Measurements from ENCODE around the gene CDC42.
A peak's percentile ranks its signal among the peaks of the same experiment; 100 is the strongest.

The CDC42 gene

DNA sequence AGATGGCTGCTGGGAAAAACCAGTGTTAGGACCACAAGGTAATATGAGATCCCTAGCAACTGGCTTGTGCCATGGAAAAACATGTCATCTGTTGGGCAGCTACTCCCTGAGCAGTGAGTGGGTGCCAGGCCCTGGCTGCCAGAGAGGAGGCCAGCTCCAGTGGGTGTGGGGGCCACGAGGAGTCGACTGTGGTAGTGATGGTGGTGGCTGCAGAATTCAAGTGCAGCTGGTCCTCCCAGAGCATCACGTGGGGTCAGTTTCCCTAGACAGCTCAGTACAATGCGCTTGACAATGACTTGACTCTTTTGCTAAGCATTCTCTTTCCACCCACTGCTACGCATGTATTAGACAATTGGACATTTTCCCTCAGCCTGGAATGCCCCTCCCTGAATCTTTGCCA lies 14.5 kb upstream of the CDC42 start:
- no peak for DNase-seq

DNA sequence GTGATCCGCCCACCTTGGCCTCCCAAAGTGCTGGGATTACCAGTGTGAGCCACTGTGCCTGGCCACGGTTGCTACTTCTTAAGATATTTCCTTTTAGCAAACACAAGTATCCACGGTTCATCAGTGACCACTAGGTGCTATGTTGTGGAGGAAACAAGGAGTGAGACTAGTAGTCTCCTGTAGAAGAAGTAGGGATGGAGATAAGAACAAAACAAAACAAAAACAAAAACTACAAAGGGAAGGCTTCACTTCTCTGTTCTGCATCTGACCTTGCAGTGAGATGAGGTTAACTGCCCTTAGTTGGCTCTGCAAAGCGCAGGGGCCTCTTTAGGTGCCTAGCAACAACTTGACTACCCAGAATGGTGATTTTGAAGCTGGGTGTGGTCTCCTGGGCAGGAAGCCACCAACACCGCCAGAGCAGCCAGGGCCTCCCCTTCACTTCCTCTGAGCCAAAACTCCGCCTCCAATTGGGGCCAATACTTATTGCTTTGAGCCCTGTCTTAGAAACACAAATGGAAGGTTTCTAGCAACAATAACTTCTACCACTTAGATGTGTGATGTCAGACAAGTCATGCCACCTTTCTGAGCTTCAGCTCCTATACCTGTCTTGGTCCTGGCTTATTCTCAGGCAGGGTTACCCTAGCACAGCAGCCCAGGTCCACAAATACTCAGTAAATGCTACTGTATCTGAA lies 12.8 kb upstream of the CDC42 start:
- DNase-seq: peak; percentile 86

DNA sequence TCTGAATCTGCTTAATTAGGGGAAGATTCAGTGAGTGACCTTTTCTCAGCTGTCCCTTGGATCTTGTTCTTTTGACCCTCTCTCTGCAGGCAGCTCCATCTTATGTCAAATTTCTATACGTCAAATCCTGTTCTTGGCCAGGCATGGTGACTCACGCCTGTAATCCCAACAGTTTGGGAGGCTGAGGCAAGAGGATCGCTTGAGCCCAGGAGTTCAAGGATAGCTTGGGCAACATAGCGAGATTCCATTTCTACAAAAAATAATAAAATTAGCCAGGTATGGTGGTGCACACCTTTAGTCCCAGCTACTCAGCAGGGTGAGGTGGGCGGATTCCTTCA lies 12.3 kb upstream of the CDC42 start:
- DNase-seq: no peak

DNA sequence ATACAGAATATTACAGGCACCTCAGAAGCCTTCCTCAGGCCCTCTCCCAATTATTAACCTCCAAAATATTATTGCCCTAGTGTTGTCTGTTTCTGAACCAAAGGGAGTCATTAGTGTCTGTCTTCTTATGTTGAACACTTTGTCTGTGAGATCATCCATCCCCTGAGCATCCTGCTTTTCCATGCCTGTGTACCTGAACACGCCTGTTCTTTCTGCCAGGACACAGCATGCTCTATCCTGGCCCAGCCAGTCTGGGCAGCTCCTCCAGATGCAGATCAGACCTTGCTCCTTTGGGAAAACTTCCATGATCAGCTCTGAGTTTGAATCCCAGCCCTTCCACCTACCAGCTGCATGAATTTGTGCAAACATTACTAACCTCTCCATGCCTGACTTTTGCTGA lies 11.0 kb upstream of the CDC42 start:
- DNase-seq: no peak

DNA sequence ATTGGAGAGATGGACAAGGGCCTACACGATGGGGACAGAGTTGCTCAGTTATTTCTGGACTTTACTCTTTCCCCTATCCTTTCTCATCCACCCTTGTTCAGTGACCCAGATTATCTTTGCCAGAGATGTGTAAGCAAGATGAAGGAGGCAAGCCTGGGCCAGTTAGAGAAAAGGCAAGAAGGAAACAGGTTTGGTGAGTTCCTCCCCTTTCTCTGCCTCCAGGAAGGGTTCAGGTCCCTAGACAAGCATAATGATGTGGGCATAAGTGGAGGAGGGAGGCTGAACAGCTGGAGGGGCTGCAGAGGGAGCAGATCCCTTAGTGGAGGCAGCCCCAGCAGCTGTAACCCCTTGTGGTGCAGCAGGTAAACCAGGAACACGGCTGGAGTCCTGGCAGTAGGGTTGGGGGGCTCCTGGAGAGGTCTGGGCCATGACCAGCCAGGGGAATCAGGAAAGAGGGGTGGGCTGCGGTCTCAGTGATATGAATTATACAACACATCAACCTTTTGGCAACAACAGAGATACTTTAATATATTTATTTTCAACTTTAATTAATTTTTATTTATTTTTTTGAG lies 9.2 kb upstream of the CDC42 start:
- DNase-seq: no peak

DNA sequence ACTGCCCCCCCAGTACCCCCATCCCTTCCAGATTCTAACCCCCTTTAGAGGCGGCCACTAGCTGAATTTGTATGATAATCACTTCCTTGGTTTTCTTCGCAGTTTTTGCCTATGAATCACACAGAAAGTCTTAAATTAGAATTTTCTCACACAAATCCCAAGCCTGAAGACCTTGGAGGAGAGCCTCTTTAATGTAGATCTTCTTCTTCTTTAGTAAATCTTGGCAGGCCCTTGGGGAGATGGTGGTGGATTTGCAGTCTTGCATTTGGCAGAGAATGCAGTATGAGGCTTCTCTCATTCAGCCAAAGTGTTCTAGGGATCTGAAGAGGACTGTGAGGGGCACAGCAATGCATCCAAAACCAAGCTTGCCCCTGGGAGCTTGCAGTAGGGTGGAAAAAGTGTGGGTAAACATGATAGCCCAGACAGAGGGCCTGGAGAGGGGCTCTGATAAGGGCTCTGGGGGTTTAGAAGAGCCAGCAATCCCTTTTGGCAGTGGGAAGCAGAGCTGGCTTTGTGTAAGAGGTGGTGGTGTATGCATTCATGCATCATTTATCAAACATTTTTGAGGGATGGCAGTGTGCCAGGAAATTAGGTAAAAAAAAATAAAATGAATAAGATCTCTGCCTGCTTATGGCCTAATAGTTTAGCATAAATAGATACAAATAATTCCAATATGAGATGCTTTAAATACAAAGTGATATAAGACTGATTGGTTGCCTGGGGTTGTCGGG lies 7.7 kb upstream of the CDC42 start:
- DNase-seq: no peak

DNA sequence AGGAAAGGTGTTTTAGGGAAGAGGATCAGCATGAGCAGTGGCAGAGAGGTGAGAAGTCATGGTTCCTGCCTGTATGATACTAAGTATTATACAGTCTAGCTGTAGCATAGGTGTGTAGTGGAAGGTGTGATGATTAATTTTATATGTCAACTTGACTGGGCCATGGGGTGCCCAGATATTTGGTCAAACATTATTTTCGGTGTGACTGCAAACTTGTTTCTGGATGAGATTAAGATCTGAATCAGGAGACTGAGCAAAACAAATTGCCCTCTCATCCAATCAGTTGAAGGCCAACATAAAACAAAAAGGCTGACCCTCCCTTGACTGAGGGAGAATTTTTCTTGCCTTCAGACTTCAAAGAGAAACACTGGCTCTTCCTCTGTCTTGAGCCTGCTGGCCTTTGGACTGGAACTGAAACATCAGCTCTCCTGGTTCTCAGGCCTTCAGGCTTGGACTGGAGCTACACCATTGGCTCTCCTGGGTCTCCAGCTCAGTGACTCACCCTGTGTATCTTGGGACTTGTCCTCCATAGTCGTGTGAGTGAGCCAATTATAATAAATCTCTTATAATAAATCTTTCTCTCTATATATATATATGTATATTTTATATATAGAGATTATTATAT lies 6.8 kb upstream of the CDC42 start:
- DNase-seq: no peak

DNA sequence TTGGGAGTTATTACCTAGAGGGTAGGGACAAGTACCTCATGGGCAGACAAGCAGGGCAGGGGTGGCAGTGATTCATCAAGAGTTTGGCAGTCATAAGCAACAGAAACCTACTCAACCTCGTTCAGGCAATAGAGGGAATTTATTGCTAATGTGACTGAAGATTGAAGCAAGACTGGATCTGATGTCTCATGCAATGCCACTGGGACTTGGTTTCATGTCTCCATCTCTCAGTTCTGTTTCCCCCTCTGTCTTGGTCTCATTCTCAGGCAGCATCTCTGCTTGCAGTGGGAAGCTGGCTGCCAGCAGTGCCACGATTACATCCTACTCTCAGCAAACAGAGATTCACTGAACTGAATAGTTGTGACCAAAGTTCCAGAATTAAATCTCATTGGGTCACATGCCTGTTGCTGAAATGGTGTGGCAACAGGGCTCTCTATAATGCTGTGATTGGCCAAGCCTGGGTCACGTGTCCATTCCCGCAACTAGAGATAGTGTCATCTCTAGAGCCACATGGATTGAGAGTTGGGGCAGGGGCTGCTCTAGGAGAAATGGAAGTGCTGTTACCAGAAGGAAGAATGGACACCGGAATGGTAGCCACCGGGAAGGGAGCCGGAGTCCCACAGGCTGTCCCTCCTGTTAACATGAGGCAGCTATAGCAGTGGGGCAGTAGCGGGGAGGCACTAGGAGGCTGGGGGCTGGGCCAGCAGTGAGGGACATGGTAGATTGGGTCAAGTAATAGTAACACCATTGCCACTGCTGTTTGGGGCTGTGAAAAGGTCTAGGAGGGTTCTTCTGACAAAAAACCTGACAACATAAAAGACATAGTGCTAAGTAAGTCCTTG lies 3.9 kb upstream of the CDC42 start:
- no peak for DNase-seq

DNA sequence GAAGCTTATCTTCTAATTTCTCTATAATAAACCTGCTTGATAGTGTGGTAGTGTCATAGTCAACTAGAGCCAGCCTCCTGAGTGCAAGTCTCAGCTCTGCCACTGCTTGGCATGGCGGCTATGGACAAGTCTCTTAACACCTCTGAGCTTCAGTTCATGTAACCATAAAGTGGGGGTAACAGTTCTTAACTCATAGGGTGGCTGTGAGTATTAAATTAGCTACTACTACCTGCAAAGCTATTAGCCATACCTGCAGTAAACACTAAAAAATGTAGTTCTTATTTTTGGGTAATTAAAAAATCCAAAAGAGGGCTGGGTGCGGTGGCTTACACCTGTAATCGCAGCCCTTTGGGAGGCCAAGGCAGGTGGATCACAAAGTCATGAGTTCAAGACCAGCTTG lies 2.2 kb upstream of the CDC42 start:
- no peak for DNase-seq

DNA sequence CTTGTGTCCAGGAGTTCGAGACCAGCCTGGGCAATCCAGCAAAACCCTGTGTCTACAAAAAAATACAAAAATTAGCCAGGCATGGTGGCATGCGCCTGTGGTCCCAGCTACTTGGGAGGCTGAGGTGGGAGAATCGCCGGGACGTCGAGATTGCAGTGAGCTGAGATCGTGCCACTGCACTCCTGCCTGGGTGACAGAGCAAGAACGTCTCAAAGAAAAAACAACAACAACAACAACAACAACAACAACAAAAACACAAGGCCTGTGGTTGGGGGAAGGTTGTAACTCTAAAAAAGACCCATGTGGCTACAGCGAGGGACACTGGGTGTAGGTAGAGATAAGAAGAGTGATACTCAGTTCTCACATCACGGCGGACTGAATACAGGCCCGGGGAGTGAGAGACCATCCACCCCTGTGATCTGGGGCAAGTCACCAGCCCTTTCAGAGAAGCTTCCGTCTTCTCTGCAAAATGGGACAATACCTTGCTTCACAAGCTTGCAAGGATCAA lies 848 bp upstream of the CDC42 start:
- no peak for DNase-seq

DNA sequence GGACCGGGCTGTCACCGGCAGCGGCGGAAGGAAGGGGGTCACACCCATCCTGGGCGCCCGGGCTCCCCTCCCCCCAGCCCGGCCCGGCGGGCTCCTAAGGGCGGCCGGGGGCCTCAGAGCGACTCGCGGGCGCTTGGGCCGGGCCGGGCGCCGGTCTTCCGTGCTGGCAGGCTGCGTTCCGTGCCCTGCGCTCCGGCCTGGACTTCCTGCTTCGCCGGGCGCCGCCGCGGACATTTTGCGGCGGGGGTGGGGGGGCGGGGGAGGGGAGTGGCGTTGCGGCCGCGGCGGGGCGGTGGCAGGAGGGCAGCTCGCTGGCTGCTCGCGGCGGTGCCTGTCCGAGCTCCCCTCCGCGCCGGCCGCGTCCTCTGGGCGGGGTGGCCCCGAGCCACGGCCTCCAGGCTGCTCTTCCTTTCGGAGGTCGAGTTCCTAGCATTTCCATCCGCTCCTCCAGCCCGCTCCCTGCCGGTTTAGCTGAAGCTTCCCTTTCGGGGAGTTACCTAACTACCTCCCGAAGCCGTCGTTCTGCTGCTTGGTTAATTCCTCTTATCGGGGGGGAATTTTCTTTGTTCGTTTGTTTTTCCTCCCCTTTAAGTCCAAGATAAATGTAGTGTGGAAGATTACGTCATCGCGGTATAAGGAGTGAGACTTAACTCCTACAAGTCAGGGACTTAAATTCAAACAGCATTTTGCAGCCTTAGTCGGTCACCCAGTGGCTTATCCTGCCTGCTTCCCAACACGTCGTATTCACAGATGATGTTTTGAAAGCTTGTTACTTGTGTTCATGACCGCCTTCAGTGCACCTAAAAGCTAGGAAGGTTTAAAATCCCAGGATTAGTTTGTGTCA lies 730 bp downstream of the CDC42 start:
- peak; percentile 44 for DNase-seq

DNA sequence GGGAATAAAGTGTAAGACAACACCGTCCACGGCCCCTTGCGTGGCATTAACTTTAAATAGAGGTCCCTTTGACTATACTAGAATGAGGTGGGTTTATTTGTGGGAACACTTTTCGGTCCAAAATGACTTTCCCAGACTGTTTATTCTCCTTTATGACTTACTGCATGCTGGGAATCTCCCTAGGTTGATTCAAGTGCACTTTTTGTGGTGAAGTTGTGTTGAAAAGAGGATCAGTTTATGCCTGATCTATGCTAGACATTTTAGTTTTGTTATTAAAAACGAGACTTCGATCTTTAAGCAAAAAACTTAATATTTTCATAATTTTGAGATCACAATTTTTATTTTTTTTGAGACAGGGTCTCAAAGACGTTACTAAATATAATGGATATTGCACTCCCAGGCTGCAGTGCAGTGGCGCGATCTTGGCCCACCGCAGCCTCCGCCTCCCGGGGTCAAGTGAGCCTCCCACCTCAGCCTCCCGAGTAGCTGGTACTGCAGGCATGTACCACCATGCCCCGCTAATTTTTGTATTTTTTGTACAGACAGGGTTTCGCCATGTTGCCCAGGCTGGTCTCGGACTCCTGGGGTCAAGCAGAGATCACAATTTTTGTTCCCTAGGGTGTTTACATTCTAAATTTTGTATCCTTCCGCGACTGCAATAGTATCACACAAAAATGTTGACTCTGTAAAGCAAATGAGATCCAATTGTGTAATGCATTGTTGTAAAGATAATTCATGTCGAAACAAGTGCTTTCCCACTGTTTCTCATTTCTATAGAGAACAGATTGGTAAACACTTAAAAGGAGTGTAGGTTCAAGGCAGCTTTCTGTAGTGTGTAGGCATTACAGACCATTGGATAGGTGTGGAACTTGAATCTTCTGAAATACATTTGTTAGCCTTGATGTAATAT lies 1.6 kb downstream of the CDC42 start:
- DNase-seq: no peak

DNA sequence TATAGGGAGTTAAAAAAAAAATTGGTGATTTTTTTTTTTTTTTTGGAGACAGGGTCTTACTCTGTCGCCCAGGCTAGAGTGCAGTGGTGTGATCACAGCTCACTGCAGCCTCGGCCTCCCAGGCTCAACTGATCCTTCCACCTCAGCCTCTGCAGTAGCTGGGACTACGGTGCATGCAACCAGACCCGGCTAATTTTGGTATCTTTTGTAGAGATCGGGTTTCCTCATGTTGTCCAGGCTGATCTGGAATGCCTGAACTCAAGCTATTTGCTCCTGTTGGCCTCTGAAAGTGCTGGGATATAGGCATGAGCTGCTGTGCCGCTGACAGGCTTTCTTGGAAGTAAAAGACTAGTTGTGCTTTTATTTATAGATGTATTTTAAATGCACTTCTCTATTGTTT lies 3.0 kb downstream of the CDC42 start:
- DNase-seq: no peak

DNA sequence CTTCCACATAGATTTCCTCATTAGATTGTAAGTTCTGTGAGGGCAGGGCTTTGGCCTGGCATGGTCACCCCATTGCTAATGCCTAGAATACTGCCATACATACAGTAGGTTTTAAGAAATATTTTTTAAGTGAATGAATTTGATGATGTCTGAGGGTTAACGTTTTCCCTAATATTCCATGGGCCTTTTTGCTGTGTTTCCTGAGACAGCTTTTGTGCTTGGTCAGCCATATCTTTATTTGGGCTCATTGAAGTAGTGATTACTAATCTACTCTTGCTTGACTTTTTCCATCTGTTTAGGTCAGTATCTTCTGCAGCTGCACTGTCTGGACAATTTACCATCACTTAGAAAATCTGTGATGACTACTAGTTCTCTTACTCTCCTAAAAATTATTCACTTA lies 3.5 kb downstream of the CDC42 start:
- no peak for DNase-seq

DNA sequence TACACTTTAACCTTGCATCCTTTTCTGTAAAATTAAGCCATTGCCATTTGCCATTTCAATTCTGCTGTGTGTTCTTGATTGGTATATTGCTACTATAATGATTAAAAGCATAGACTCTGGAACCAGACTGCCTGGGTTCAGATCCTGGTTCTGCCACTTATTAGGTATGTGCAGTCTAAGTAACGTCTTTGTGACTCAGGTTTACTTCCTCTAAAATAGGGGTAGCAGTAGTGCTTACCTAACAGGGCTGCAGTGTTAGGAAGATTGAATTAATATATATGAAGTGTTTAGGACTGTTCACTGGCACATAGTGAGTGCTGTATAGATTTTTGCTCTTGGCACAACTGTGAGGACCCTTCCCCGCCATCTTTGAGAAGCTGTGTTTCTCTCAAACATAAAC lies 4.4 kb downstream of the CDC42 start:
- no peak for DNase-seq

DNA sequence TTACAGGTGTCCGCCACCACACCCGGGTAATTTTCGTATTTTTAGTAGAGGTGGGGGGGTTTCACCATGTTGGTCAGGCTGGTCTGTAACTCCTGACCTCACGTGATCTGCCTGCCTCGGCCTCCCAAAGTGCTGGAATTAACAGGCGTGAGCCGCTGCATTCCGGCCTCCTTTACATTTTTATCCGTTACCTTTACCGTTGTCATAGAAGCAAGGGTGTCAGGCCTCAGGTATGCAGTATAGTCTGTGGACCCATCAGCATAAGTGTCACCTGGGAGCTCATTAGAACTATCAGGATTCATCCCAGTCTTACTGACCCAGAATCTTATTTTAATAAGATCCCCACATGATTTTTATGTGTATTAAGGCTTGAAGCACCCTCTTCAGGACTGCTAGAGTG lies 5.4 kb downstream of the CDC42 start:
- DNase-seq: no peak

DNA sequence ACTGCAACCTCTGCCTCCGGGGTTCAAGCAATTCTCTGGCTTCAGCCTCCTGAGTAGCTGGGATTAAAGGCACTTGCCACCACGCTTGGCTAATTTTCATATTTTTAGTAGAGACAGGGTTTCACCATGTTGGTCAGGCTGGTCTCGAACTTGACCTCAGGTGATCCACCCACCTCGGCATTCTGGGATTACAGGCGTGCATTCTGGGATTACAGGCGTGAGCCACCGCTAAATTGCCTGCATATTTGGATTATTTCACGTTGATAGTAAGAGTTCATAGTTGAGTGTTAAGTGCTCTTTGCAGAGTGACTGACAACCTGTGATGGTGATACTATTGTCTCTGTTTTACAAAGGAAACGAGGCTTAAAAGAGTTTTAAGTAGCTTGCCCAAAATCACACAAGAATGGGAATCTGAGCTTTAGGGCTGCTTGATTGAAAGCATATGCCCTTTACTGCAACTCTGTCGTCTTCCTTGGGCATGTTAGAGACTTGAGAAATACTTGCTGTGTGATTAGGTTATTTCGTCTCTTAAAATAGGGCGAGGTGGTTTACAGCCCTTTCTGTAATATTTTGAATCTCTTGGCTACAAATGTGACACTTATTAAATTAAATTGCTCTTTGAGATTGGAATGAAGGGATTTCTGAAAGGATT lies 12.4 kb downstream of the CDC42 start:
- no peak for DNase-seq

DNA sequence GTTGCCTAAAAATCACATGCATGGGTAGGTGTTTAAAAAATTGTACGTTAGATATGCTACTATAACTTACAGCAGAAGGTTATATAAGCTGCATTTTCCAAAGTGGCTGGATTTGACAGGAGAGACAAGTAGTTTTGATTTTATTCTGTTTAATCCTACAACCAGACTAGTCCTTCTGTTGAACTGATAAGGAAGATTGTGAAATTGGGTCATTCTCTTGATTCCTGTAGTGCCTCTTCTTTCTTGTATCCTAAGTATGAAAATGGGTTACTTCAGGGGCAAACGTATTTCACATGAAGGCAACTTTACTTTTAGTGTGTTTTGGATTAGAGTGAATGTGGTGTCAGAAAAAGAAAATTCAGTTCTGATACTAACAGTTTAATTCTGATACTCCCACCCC lies 19.0 kb downstream of the CDC42 start:
- DNase-seq: no peak

DNA sequence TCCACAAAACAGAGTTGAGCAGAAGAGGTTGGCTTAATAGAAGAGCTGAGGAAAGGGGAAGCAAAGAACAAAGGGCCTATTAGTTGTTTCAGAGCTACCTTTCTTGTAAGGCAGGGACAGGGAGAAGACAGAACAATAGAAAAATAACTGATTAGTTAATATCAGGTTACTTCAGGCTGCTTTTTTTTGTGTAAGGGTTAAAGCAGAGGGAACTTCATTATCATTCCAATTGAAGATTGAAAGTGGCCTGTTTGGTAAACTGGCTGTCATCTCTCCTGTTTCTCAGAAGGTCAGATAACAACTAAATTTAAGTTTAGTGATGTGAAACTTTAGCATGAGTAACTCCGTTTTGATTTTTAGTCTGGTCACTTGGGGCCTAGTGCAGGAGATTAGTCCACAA lies 22.3 kb downstream of the CDC42 start:
- no peak for DNase-seq

DNA sequence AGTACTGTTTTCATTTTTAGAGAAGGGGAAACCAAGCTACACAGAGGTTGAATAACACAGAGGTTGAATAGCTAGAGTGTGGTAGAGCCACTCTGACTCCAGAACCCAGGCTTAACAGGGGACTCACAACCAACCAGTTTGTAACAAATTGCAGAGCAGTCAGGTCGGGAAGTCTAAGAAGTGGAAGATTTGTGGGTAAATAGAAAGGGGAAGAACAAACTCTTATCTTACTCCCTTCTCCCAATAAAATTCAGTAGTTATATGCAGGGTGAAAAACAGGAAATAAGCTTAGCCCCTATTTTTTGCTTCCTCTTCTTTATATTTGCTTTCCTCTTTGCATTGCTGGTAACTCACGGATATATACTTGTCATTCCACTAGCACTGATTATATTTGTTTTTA lies 23.2 kb downstream of the CDC42 start:
- DNase-seq: no peak
